Globus pallidus (tissue), 1 donor: ENCODE data around the gene TLR10.
A peak's percentile ranks its signal among the peaks of the same experiment; 100 is the strongest.
"Not testable (repeated sequence)": the region's sequence is repeated elsewhere in the genome, so short reads cannot be mapped to it uniquely, and the experiment has no call there.

Experiments
- DNase-seq: peaks from one replicate; pipeline ENCODE4 v3.0.0-alpha.2; 2015; ENCODE audit warnings: low spot score

Gene TLR10

DNA sequence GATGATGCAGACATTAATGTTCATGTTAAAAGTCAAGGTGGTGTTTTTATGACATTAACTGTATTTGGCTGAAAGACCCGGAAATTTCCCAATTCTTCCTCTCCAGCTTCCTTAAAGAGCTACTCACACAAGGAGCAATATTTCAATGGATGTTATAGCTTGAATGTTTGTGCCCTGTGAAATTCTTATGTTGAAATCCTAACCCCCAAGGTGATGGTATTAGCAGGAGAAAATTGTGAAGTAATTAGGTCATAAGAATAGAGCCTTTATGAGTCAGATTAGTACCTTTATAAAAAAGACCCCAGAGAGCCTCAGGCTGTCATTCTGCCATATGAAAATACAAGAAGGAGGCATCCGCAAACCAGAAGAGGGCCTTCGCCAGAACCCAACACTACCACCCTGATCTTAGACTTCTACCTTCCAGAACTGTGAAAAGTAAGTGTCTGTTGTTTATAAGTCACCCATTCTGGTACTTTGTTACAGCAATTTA, 18.2 kb upstream of the TLR10 start:
- no peak for DNase-seq

GRCh38 chr4:38800366-38800765, 17.6 kb upstream of the TLR10 start:
- no peak for DNase-seq

DNA sequence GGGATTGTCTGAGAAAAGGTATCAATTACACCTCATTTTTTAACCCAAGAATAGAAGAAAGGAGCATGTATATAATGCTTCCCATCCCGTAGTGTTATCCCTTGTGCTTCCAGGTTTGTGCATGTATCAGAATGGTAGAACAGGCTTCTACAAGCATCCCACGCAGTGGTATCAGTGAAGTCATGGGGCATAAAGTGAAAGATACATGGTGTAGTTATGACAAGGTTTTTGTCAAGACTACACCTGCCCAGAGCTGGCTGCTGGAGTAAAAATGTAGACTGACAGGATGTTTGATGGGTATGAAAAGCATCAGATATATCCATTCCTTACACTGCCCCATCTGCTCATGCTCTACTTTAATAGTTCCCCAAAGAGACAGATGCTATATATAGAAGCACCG, 12.3 kb upstream of the TLR10 start:
- DNase-seq: no peak

GRCh38 chr4:38794051-38794450, 11.3 kb upstream of the TLR10 start:
- no peak for DNase-seq

DNA sequence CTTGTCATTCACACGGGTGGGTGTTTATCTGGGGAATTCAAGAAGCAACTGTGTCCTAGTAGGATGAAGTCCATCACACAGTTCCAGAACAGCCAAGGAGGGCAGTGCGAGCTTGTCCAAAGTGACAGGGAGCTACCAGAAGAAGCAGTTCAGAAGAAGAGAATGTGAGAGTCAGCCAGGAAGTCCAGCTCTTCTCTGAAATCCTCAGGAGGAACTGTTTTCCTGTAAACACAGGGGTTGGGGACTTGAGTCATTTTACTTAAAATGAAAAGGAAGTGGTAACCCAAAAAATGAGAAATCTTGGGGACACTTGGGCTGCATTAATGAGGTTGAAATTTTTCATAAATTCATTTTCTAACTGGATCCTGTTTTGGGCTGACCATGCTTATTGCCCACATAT, 8.2 kb upstream of the TLR10 start:
- DNase-seq: no peak

DNA sequence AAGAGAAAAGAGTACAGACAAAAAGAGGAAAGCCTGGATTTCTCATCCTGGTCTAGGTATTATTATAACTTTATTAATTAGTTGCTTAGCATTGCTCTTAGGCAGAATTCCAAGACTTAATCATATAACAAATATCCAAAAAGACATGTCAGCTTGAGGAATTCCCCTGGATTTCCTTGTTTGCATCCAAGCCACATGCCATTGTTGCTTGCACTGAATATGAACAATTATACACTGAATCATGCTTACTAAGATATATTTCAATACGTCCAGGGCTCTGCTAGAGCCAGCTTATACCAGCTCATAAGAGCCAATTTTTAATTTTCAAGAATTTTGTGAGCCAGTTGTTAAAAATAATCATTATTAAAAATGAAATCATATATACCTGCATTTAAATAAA, 5.5 kb upstream of the TLR10 start:
- DNase-seq: no peak

DNA sequence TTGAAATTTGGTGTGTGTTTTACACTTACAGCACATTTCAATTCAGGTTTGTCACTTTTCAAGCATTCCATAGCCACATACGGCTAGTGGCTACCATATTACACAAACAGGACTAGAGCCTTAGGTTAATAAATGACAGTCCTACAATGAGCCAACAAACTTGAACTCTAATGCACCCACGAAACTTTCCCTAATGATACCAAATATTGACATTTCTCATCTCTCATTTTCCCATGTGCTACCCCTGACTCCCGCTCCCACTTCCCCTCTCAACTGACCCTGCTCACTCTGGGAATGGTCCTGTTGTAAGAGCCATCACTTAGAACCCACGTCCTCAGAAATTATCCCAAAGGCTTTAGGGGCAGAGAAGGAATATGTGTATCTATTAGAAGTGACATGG, 4.9 kb upstream of the TLR10 start:
- no peak for DNase-seq

DNA sequence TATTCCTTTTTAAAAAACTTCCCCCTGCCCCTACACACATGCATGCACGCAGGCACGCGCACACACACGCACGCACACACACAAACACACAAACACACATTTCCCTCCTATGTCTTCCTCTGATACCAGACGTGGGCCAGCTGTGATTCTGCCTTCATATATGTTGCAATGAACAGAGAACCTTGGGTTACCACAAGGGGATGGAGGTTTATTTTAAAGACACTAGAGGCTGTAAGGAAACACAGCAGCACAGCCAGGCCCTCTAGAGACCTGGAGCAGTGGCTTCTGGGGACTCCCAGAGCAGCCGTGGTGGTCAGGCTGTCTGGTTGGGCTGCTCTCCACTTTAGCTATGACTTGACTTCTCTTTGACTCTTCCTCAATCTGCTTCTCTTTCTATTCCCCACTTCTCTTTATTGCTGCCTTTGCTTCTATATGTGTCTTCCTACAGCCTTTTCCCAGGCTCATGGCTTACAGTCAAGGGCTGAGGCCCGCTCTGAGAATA, 3.2 kb upstream of the TLR10 start:
- peak; percentile 61 for DNase-seq

DNA sequence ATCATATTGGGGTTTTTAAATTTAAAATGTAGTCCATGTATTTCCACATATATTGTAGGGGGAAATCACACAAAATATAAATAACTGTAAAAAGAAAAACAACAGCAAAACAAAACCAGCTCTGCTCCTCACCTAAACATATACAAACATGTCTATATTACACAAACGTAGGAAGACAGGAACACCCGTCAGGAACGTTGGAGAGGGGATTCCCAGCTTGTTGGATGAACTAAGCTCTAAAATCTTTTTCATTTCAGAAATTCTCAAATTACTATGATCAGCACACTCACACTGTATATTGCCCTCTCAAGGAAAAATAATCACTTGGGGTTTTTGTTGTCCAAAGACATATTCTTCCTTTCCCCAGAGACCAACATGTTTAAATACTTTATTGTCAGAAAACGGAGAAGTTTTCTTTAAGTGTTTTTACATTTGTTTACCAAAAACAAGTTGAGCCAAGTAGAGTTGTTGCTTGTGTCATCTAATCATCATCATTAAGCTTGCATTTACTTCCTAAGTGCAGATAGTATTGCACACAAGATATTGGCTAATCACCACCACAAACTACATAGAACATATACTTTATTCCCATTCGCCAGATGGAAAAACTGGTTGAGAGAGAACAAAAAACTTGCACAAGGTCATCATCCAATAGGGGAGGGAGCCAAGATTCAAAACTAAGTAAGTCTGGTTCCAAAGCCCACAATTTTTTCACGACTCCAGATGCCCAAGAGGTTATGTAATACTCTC, 2.4 kb upstream of the TLR10 start:
- no peak for DNase-seq

DNA sequence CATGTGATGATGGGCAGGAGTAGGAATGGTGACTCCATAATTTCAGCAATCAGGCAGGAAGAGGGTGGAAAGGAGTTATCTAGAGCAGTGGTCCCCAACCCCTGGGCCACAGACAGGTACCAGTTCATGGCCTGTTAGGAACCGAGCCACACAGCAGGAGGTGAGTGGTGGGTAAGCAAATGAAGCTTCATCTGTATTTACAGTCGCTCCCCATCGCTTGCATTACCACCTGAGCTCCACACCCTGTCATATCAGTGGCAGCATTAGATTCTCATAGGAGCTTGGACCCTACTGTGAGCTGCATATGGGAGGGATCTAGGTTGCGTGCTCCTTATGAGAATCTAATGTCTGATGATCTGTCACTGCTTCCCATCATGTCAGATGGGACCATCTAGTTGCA, 1.4 kb upstream of the TLR10 start:
- no peak for DNase-seq

- DNase-seq: no peak
Observed at GRCh38 chr4:38783109-38783460, 295 bp upstream of the TLR10 start.

GRCh38 chr4:38781854-38782261, 932 bp downstream of the TLR10 start:
- DNase-seq: no peak

DNA sequence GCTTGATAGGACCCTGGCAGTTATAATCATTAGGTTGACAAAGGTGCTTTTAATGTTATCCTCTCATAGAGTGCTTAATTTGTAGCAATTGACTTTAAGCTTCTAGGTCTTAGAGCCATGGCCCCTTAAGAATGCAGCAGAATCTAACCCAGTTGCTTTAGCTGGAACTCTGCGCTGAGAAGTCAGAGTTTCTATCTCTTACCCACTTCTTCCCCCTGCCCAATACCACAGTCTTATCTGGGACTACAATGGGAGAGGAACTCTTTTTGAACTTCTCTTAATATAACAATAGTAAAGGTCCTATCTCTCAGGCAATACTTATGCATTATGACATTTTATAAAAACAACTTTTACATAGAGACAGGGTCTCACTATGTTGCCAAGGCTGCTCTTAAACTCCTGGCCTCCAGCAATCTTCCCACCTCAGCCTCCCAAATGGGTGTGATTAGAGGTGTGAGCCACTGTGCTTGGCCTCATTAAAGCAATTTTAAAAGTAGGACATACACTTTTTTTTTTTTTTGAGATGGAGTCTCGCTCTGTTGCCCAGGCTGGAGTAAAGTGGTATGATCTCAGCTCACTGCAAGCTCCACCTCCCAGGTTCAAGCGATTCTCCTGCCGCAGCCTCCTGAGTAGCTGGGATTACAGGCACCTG, 1.8 kb downstream of the TLR10 start:
- no peak for DNase-seq

GRCh38 chr4:38779790-38780189, 3.0 kb downstream of the TLR10 start:
- DNase-seq: no peak

GRCh38 chr4:38777925-38778324, 4.9 kb downstream of the TLR10 start:
- DNase-seq: not testable (repeated sequence)

GRCh38 chr4:38775326-38775725, 7.5 kb downstream of the TLR10 start:
- DNase-seq: no peak

GRCh38 chr4:38774181-38774955, 8.4 kb downstream of the TLR10 start:
- DNase-seq: no peak

DNA sequence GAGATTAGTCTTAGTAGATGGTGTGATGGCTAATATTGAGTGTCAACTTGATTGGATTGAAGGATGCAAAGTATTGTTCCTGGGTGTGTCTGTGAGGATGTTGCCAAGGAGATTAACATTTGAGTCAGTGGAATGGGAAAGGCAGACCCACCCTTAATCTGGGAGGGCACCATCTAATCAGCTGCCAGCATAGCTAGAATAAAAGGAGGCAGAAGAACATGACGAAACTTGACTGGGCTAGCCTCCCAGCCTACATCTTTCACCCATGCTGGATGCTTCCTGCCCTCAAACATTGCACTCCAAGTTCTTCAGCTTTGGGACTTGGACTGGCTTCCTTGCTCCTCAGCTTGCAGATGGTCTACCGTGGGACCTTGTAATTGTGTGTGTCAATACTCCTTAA, 12.5 kb downstream of the TLR10 start:
- not testable (repeated sequence) for DNase-seq

DNA sequence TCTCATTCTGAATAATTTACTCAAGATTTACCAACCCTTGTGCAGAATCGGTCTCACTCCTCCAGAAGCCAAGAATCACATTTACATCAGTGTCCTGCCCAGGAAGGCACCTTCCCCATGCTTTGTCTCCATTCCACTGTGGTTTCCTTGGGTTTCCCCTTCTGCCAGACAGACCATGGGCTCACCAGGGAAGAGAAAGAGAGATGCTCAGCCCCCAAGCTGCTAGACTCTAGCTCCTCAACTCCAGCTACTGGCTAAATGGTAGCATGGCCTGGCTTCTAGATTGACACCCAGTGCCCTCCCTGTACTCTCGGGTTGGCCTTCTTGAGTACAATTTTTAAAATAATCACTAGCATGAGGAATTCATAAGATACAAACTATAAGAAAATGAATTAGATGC, 12.9 kb downstream of the TLR10 start:
- DNase-seq: no peak

- no peak for DNase-seq
Observed at GRCh38 chr4:38769441-38769840, 13.3 kb downstream of the TLR10 start.

DNA sequence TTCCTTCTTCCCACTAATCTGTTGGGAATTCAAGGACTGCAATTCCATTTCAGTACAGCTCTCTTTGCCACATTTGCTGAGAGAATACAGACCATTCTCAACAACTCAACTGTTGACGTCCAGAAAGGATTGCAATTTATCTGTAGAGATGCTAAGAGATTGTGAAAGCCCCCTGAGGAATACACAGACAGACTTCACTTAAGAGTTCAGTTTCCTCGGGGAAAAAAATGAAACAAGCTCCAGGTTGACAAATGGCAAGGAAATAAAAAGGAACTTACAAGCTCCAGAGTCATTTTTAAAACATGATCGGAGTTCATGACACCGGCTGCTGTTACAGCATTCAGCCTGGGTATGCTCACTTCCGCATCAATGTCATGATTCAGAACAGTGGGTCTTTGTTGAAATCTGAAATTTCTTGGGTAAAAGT, 13.8 kb downstream of the TLR10 start:
- no peak for DNase-seq

GRCh38 chr4:38766940-38767339, 15.8 kb downstream of the TLR10 start:
- not testable (repeated sequence) for DNase-seq

DNA sequence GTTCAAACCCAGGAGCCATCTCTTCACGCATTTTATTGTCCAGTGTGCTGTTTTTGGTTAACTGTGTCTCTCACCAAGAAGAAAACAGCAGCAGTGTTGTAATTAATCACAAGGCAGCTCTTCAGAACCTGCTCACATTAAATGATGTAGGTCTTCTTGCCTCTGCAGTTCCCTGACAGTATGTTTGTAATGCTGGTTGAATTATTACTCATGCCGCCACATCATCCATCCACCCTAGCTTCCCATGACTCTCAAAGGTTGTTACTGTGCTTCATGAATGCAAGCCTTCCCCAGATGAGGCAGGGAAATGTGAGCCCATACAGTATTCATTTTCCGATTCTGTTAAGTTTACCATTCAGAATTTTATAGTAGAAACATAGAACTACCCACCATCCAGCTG, 17.4 kb downstream of the TLR10 start:
- DNase-seq: no peak
